ENCODE data around the gene FBLN1.
"Not testable (repeated sequence)": the region's sequence is repeated elsewhere in the genome, so short reads cannot be mapped to it uniquely, and the experiment has no call there.

The FBLN1 gene

DNA sequence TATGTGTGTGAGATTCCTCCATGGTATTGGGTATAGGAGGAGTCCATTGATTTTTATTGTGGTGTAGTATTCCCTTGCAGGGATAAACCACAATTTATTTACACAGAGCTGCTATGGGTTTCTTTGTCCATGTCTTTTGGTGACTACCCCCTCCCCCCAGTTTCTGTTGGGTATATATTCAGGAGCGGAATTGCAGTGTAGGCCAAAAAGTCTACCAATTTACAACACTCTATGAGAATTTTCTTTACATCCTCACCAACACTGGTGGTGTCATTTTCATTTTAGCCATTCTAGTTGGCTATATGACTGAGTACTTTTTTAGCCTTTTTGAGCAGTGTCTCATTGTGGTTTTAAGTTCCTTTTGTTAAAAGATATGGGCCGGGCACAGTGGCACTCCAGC, 113.7 kb downstream of the FBLN1 start:
- TF ChIP-seq SPI1 (IDR thresholded peaks at IDR 0.05; ENCODE audit: low read depth, low read length) (no peak), POU2F2 (IDR thresholded peaks at IDR 0.05; ENCODE audit: low read depth, low read length) (no peak), POLR2AphosphoS5 (IDR thresholded peaks at IDR 0.05; ENCODE audit: low read depth, low read length) (no peak), TAF1 (IDR thresholded peaks at IDR 0.05; ENCODE audit: low read depth, low read length) (no peak), PAX5 (IDR thresholded peaks at IDR 0.05; ENCODE audit: insufficient read depth, low read length, severe bottlenecking) (no peak), POLR2A (IDR thresholded peaks at IDR 0.05; ENCODE audit: low read depth, low read length) (no peak)
- DNase-seq (ENCODE audit: insufficient read length, low spot score) (no peak), FAIRE-seq (no peak)

DNA sequence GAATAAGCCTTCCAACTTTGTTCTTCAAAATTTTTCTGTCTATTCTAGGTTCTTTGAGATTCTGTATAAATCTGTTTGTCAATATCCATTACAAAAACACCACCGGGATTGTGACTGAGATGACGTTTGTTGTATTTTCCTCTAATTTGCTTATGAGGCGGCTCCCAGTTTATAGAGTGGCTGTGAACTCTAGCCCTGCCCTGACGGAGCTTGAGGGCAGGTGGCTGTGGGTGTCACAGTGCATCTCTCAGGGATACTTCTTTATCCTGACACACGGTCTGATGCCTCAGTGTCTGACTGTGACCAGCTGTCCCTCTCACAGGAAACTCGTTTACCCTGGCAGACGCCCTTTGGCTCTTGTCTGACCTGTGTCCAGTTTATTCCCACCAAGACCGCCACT, 115.3 kb downstream of the FBLN1 start:
- no peak for FAIRE-seq
- DNase-seq (ENCODE audit: insufficient read length, low spot score): no peak
- no peak for TF ChIP-seq SPI1 (IDR thresholded peaks at IDR 0.05; ENCODE audit: low read depth, low read length)
- no peak for TF ChIP-seq POLR2AphosphoS5 (IDR thresholded peaks at IDR 0.05; ENCODE audit: low read depth, low read length)
- TF ChIP-seq POLR2A (IDR thresholded peaks at IDR 0.05; ENCODE audit: low read depth, low read length): no peak
- TF ChIP-seq PAX5 (IDR thresholded peaks at IDR 0.05; ENCODE audit: insufficient read depth, low read length, severe bottlenecking): no peak
- no peak for TF ChIP-seq POU2F2 (IDR thresholded peaks at IDR 0.05; ENCODE audit: low read depth, low read length)

DNA sequence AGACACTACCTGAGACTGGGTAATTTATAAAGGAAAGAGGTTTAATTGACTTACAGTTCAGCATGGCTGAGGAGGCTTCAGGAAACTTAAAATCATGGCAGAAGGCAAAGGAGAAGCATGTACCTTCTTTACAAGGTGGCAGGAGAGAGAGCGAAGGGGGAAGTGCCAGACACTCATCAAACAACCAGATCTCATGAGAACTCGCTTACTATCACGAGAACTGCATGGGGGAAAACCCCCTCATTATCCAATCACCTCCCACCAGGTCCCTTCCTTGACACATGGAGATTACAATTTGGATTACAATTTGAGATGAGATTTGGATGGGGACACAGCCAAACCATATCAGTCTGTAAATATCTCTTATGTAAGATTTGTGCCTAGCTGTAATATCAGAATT, 118.0 kb downstream of the FBLN1 start:
- FAIRE-seq: no peak
- TF ChIP-seq TAF1 (IDR thresholded peaks at IDR 0.05; ENCODE audit: low read depth, low read length) (no peak), POU2F2 (IDR thresholded peaks at IDR 0.05; ENCODE audit: low read depth, low read length) (no peak), PAX5 (IDR thresholded peaks at IDR 0.05; ENCODE audit: insufficient read depth, low read length, severe bottlenecking) (no peak), POLR2AphosphoS5 (IDR thresholded peaks at IDR 0.05; ENCODE audit: low read depth, low read length) (no peak), SPI1 (IDR thresholded peaks at IDR 0.05; ENCODE audit: low read depth, low read length) (no peak), POLR2A (IDR thresholded peaks at IDR 0.05; ENCODE audit: low read depth, low read length) (no peak)

DNA sequence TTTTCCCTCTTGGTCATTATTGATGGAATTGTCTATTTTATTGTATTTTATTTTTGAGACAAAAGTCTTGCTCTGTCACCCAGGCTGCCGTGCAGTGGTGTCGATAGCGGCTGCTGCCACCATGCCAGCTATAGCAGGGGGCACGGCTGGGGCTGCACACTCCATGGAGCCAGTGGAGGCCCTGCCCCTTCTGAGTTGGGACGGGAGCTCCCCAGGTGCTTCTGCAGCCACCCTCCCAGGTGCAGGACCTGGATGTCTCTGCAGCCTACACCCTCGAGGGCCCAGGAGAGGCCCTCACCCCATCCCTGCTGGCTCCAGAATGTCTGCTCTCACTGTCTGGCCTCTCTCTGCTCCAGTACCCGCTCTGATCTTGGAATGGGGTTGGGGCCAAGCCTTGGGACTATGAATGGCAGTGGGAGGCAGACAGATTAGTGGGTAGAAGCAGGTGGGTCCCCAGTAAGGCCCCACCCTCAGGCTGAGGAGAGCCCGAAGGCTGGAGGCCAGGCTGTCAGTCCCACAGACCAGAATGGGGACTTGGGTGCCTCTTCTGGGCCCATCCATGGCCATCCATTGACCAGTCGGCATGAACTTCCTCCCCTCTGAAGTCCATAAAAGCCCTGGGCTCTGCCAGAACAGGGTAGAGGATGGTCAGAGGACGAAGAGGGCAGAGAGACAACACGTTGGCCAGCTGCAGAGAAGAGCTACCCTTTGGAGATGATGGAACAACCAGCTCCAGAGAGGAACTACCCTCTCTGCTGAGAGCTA, 119.3 kb downstream of the FBLN1 start:
- no peak for TF ChIP-seq TAF1 (IDR thresholded peaks at IDR 0.05; ENCODE audit: low read depth, low read length)
- FAIRE-seq (no peak), DNase-seq (ENCODE audit: insufficient read length, low spot score) (no peak)

More for the DNA sequence above, 118.0 kb downstream of the FBLN1 start:
- DNase-seq (ENCODE audit: insufficient read length, low spot score): no peak

DNA sequence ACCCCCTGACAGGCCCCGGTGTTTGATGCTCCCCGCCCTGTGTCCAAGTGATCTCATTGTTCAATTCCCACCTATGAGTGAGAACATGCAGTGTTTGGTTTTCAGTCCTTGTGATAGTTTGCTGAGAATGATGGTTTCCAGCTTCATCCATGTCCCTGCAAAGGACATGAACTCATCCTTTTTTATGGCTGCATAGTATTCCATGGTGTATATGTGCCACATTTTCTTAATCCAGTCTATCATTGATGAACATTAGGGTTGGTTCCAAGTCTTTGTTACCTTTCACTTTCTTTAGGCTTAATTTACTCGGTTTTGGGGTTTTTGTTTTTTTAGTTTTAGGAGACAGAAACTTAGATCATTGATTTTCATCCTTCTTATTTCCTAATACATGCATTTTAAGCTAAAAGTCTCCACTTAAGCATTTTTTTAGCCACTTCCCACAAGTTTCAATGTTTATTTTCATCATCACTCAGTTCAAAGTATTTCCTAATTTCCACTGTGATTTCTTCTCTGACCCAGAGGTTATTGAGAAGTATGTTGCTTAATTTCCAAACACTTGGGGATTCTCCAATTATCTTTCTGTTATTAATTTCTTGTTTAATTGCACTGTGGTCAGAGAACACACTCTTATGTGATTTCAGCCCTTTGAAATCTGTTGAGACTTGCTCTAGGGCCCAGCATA, 120.9 kb downstream of the FBLN1 start:
- DNase-seq (ENCODE audit: insufficient read length, low spot score); FAIRE-seq: not testable (repeated sequence)

DNA sequence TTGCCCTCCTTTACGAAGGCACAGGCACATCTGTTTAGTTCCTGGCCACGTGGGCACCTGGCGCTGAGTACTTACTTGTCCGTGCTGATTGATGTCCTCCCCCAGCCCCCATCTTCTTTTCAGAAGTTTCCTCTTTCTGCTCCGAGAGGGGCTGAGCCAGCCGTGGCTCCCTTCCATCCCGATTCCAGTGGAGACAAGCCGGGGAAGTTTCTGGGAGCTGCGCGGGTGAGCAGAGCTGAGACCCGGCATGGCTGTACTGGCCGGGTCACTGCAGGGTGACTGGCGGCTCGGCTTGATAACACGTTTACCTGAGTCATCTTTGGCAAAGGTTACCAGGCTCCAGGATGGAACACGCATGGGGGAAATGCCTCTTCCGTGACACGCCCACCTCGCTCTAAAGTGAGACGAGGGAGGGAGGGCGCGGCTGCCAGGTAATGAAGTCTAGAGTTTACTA, 123.5 kb downstream of the FBLN1 start:
- no peak for DNase-seq (ENCODE audit: insufficient read length, low spot score)
- TF ChIP-seq POU2F2 (IDR thresholded peaks at IDR 0.05; ENCODE audit: low read depth, low read length): no peak
- TF ChIP-seq SPI1 (IDR thresholded peaks at IDR 0.05; ENCODE audit: low read depth, low read length): no peak
- no peak for TF ChIP-seq POLR2A (IDR thresholded peaks at IDR 0.05; ENCODE audit: low read depth, low read length)
- no peak for TF ChIP-seq TAF1 (IDR thresholded peaks at IDR 0.05; ENCODE audit: low read depth, low read length)
- no peak for TF ChIP-seq POLR2AphosphoS5 (IDR thresholded peaks at IDR 0.05; ENCODE audit: low read depth, low read length)
- TF ChIP-seq PAX5 (IDR thresholded peaks at IDR 0.05; ENCODE audit: insufficient read depth, low read length, severe bottlenecking): no peak
- no peak for FAIRE-seq

DNA sequence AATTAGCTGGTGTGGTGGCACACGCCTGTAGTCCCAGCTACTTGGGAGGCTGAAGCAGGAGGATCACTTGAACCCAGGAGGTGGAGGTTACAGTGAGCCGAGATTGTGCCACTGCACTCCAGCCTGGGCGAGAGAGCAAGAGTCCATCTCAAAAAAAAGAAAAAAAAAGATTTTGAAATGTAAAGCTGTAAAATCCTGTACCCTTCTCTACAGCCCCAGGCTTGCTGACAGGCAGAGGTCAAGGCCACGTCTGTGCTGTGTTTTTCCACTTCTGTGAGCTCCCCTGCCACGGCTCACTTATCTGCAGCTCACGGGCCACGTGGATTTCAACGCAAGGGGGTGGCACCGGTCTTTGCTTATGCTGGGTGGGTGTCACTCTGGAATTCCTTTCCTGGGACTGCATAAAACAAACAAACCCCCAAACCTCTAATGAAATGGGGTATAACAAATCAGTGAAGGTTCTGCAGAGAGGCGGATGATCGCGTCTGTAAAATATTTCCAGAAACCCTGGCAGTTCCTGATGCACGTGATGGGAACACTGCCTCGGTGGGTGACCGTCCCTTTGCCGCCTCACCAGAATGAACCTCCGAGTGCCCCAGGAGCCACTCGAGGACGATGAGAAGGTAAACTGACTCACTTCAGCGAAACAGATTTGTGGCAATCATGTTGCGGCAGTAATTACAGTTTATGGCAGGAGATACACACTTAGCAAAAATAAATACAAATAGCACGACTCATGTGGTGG, 125.0 kb downstream of the FBLN1 start:
- no peak for FAIRE-seq
- no peak for DNase-seq (ENCODE audit: insufficient read length, low spot score)
- no peak for TF ChIP-seq POU2F2 (IDR thresholded peaks at IDR 0.05; ENCODE audit: low read depth, low read length)
- TF ChIP-seq PAX5 (IDR thresholded peaks at IDR 0.05; ENCODE audit: insufficient read depth, low read length, severe bottlenecking): no peak
- TF ChIP-seq POLR2A (IDR thresholded peaks at IDR 0.05; ENCODE audit: low read depth, low read length): no peak
- TF ChIP-seq SPI1 (IDR thresholded peaks at IDR 0.05; ENCODE audit: low read depth, low read length): no peak

DNA sequence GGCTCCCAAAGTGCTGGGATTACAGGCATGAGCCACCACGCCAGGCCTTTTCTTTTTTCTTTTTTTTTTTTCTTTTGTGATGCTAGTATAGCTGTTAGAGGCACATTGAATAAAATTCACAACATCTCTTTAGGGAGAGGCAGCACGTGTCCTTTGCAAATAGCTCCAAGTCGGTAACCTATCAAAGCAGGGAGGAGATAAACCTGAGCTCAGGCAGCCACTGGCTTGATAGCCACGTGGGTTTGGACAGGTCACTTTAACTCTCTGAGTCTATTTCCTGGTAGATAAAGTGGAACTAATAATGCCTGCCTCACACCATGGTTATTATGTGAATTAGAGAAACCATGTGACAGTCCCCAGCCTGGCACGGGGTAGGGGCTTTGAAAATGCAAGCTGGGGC, 125.8 kb downstream of the FBLN1 start:
- FAIRE-seq (no peak), DNase-seq (ENCODE audit: insufficient read length, low spot score) (no peak)
- TF ChIP-seq POLR2AphosphoS5 (IDR thresholded peaks at IDR 0.05; ENCODE audit: low read depth, low read length) (no peak), PAX5 (IDR thresholded peaks at IDR 0.05; ENCODE audit: insufficient read depth, low read length, severe bottlenecking) (no peak), POU2F2 (IDR thresholded peaks at IDR 0.05; ENCODE audit: low read depth, low read length) (no peak), TAF1 (IDR thresholded peaks at IDR 0.05; ENCODE audit: low read depth, low read length) (no peak), SPI1 (IDR thresholded peaks at IDR 0.05; ENCODE audit: low read depth, low read length) (no peak), POLR2A (IDR thresholded peaks at IDR 0.05; ENCODE audit: low read depth, low read length) (no peak)

DNA sequence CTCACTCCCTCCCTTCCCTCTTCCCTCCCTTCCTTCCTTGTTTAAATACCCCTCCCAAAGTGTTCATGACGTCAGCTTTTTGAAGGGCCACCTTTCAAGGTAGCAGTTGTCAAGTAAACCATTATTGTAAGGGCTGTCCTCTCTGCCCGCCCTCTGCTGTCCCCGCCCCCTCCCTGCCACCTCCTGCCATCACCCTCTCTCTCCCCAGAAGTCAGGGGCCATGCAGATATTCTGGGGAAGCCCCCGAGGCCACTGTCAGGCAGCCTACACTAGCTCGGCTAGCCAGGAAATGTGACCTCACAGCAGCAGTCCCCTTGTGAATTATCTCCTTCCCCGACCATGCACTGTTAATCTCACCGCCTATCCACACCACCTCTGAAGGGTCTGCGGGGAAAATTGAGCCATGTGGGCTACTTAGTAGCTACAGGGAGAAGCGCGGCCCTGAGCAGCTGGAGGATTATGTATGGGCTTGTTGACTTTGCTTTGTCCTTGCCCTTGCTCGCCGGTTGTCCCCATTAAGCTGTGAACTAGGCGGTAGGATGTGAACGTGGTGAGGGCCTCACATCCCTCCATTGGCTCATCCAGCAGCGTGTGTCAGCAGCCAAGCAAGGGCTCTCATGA, 126.9 kb downstream of the FBLN1 start:
- DNase-seq (ENCODE audit: insufficient read length, low spot score) (no peak), FAIRE-seq (no peak)
- TF ChIP-seq POU2F2 (IDR thresholded peaks at IDR 0.05; ENCODE audit: low read depth, low read length) (no peak), TAF1 (IDR thresholded peaks at IDR 0.05; ENCODE audit: low read depth, low read length) (no peak), POLR2AphosphoS5 (IDR thresholded peaks at IDR 0.05; ENCODE audit: low read depth, low read length) (no peak), PAX5 (IDR thresholded peaks at IDR 0.05; ENCODE audit: insufficient read depth, low read length, severe bottlenecking) (no peak), POLR2A (IDR thresholded peaks at IDR 0.05; ENCODE audit: low read depth, low read length) (no peak), SPI1 (IDR thresholded peaks at IDR 0.05; ENCODE audit: low read depth, low read length) (no peak)

All from GM12891 (cell line).